A549 (cell line): ENCODE measurements around the gene LYST.

Experiments
- BHLHE40 ChIP-seq: IDR thresholded peaks from 2 replicates; pipeline ENCODE4 v1.6.1; 2012; ENCODE audit warnings: low read depth, low read length, inconsistent platforms
- CEBPB ChIP-seq, 2 experiments: fragments of >200 bp in 1 of 2; sonication (Bioruptor Twin) in 1 of 2; formaldehyde crosslinking in 1 of 2; IDR thresholded peaks; 2 replicates each; pipeline ENCODE4 v1.6.1; 2012 to 2016
- CHD2 ChIP-seq: fragments of 150-350 bp; IDR thresholded peaks from 2 replicates; pipeline ENCODE4 v1.6.1; 2014; ENCODE audit warnings: low read length; ENCODE audit not compliant: partially characterized antibody
- CTCF ChIP-seq: fragments of >200 bp; sonication (Bioruptor Twin); formaldehyde crosslinking; IDR thresholded peaks from 3 replicates; pipeline ENCODE4 v1.5.1; 2016
- EP300 ChIP-seq, 2 experiments: fragments of >200 bp; sonication (Bioruptor Twin); formaldehyde crosslinking; IDR thresholded peaks; 2 replicates in 1 of 2; 3 replicates in 1 of 2; pipeline ENCODE4 v1.6.1; 2016 to 2017
- HMGXB4 ChIP-seq: fragments of 250-450 bp; sonication (Bioruptor Pico); IDR thresholded peaks from 2 replicates; pipeline ENCODE4 v1.5.0; 2021; ENCODE audit warnings: mild to moderate bottlenecking, moderate library complexity, borderline replicate concordance
- HOXB13 ChIP-seq: fragments of 250-450 bp; sonication (Bioruptor Pico); IDR thresholded peaks from 2 replicates; pipeline ENCODE4 v1.5.0; 2020; ENCODE audit warnings: low read depth, mild to moderate bottlenecking, moderate library complexity
- JUNB ChIP-seq: fragments of >200 bp; sonication (Bioruptor Twin); formaldehyde crosslinking; IDR thresholded peaks from 2 replicates; pipeline ENCODE4 v1.6.1; 2016
- MAX ChIP-seq: IDR thresholded peaks from 2 replicates; pipeline ENCODE4 v1.6.1; 2012
- MYC ChIP-seq: IDR thresholded peaks from 2 replicates; pipeline ENCODE4 v1.6.1; 2012; ENCODE audit warnings: mild to moderate bottlenecking, inconsistent platforms, low read length, improper control_type of control experiment, borderline replicate concordance
- POLR2A ChIP-seq: IDR thresholded peaks from 2 replicates; pipeline ENCODE4 v1.6.1; 2012; ENCODE audit warnings: mild to moderate bottlenecking, low read length
- REST ChIP-seq: fragments of 200-600 bp; sonication (generic); IDR thresholded peaks from 2 replicates; pipeline ENCODE4 v1.6.1; 2016; ENCODE audit warnings: antibody characterized with exemption, mild to moderate bottlenecking, moderate library complexity
- RFX5 ChIP-seq: fragments of 450-650 bp; IDR thresholded peaks from 2 replicates; pipeline ENCODE4 v1.7.1; 2014; ENCODE audit warnings: antibody characterized with exemption, mild to moderate bottlenecking, moderate library complexity
- ZFP36 ChIP-seq: fragments of 450-650 bp; IDR thresholded peaks from 2 replicates; pipeline ENCODE4 v1.6.1; 2014; ENCODE audit warnings: borderline replicate concordance; ENCODE audit not compliant: partially characterized antibody

- TF ChIP-seq MYC (no peak), BHLHE40 (no peak), ZFP36 (no peak), CHD2 (no peak), RFX5 (no peak), CTCF (no peak), REST (no peak), JUNB (no peak), HOXB13 (no peak), EP300 (IDR thresholded peaks at IDR 0.05) (no peak), CEBPB (IDR thresholded peaks at IDR 0.05) (no peak), POLR2A (no peak), MAX (no peak), HMGXB4 (CRISPR knock-in tag) (no peak)
Measured at GRCh38 chr1:235637756-235638534, 228.8 kb downstream of the LYST start.
